ENCODE results near the gene GTF2B. TPM values are rescaled to one million over a fixed set of nuclear protein-coding genes. Genes with fewer than 3 reads are reported as not detected.
A peak's percentile ranks its signal among the peaks of the same experiment; 100 is the strongest.

Gene GTF2B
- total and polyA plus RNA-seq, 9 of the 15 experiments (the other 6 are each of a cell fraction or from before 2014, with no cell fraction given) = 34.5 to 113 (median 66.0) TPM

DNA sequence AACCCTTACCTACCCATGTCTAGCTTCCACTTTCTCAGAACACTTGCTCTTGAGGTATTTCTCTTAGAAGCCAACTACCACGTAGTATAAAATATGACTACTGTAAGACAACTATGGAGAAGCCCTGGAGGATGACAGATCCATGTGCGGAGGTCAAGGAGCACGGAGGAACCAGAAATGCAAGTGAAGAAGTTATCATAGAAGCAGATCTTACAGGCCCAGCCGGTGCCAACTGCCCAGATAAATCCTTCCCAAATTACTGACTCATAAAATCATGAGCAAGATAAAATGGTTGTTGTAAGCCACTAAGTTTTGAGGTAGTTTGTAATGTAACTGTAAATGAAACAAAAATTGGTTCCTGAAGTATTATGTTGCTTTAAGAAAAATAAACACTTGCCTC lies 12.6 kb downstream of the GTF2B start (continued):
- TF ChIP-seq ARHGAP35 (IDR thresholded peaks at IDR 0.05; ENCODE audit: partially characterized antibody) (no peak), ZNF583 (CRISPR knock-in tag; IDR thresholded peaks at IDR 0.05) (no peak), SMAD3 (CRISPR knock-in tag; conservative IDR thresholded peaks at IDR 0.05) (no peak), SPI1 (IDR thresholded peaks at IDR 0.05; ENCODE audit: borderline replicate concordance, low read depth, low read length) (no peak), TRIM28 (IDR thresholded peaks at IDR 0.05) (no peak)
- TF ChIP-seq, protein P1, sequence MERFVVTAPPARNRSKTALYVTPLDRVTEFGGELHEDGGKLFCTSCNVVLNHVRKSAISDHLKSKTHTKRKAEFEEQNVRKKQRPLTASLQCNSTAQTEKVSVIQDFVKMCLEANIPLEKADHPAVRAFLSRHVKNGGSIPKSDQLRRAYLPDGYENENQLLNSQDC (CRISPR knock-in tag; IDR thresholded peaks at IDR 0.05) = no peak

GRCh38 chr1:88877911-88878310 lies 13.5 kb downstream of the GTF2B start:
- ATAC-seq (peak; percentile 49), FAIRE-seq (no peak), DNase-seq (ENCODE audit: extremely low read depth in 1 of 4, low spot score in 3 of 4) (no peak)
- H3K9ac ChIP-seq (ENCODE audit: insufficient read depth in 1 of 2, low read depth in 2 of 2, low read length in 2 of 2) = no peak overlapping the region
- no peaks in the 10 kb centered on the region; a peak in 1 of 5 replicates for H3K4me1 ChIP-seq (replicated peaks in 1 of 2; ENCODE audit: control insufficient read depth in 2 of 2, insufficient read depth in 2 of 2, low read length in 2 of 2)
- no peak overlapping the region for H3K4me3 ChIP-seq
- peaks cover 39% of the 10 kb centered on the region for H3K79me2 ChIP-seq (ENCODE audit: control insufficient read depth, insufficient read depth, low read length)
- no peaks in the 10 kb centered on the region for H3K9me3 ChIP-seq (replicated peaks; ENCODE audit: control insufficient read depth, insufficient read depth, low read depth, low read length)
- ChIA-PET CTCF (ENCODE audit: low intra/inter-chr PET ratio) (interaction anchor here (0.7 to 1.7 kb wide), 3 partner anchors 78 to 223 kb away, joined by 3 to 10 read pairs (median 3); no protein-coding TSS in a partner anchor), POLR2A (interaction anchor here (0.7 to 2.1 kb wide), 3 partner anchors 13 to 86 kb away, joined by 3 to 10 read pairs (median 5); no protein-coding TSS in a partner anchor)
- 73% methylated on average over 9 of the region's 9 CpGs for WGBS (ENCODE audit: insufficient coverage, low coverage, missing lambda C conversion rate)
- H3K9me1 ChIP-seq (ENCODE audit: control insufficient read depth, insufficient read depth, low read length) = no peaks in the 10 kb centered on the region
- TF ChIP-seq CREBBP (IDR thresholded peaks at IDR 0.05; ENCODE audit: low read depth, low read length) (no peak), MECOM (CRISPR knock-in tag; IDR thresholded peaks at IDR 0.05) (no peak), SAFB (IDR thresholded peaks at IDR 0.05; ENCODE audit: borderline replicate concordance, low read depth, low read length) (no peak), ZNF444 (CRISPR knock-in tag; IDR thresholded peaks at IDR 0.05) (no peak), KLF16 (IDR thresholded peaks at IDR 0.05) (no peak), ESRRA (IDR thresholded peaks at IDR 0.05; ENCODE audit: borderline replicate concordance, low read depth) (no peak), BRF1 (IDR thresholded peaks at IDR 0.05; ENCODE audit: borderline replicate concordance, extremely low read depth, insufficient read length) (no peak), PCBP2 (IDR thresholded peaks at IDR 0.05; ENCODE audit: low read depth, low read length, poor library complexity, severe bottlenecking) (no peak), NCOA1 (IDR thresholded peaks at IDR 0.05; ENCODE audit: low read depth) (no peak), NFIC (IDR thresholded peaks at IDR 0.05) (no peak), MCM3 (IDR thresholded peaks at IDR 0.05) (no peak), TCF3 (CRISPR knock-in tag; IDR thresholded peaks at IDR 0.05) (no peak), ZNF347 (CRISPR knock-in tag; IDR thresholded peaks at IDR 0.05; ENCODE audit: low read depth) (no peak), ZNF655 (CRISPR knock-in tag; IDR thresholded peaks at IDR 0.05) (no peak), HCFC1 (IDR thresholded peaks at IDR 0.05; ENCODE audit: low read depth, low read length) (no peak), EGR1 (conservative IDR thresholded peaks at IDR 0.05) (no peak), HLTF (IDR thresholded peaks at IDR 0.05) (no peak), LEF1 (IDR thresholded peaks at IDR 0.05) (no peak)
- no peak overlapping the region for H2AFZ ChIP-seq (ENCODE audit: low read depth, low read length)
- H3K36me3 ChIP-seq (ENCODE audit: control insufficient read depth, insufficient read depth, low read length) = peaks cover 40% of the 10 kb centered on the region; the same call in 2 of the 3 replicates
- peaks cover 3% of the 10 kb centered on the region; the same call in 1 of the 2 replicates for H4K20me1 ChIP-seq (replicated peaks; ENCODE audit: control insufficient read depth, insufficient read depth, low read length)
- no peaks in the 10 kb centered on the region for H3K27me3 ChIP-seq (ENCODE audit: control insufficient read depth in 2 of 2, insufficient read depth in 2 of 2, low read length in 2 of 2)
- BruUV-seq (replicated peaks) = no TSS peak
- intact Hi-C loops (cut with micrococcal nuclease) = loop anchor here (1.0 to 10.0 kb wide), 4 partner anchors 141 to 693 kb away; no protein-coding TSS in a partner anchor
- no peak overlapping the region for H3K4me2 ChIP-seq (ENCODE audit: insufficient read depth, low read length)
- in situ Hi-C loops (cut with MboI) = no loop called here
- no peak overlapping the region for H3K27ac ChIP-seq (ENCODE audit: extremely low read depth, low read depth, low read length)

Measured in K562 (cell line).